NCI-H748 (cell line): ENCODE results near the gene DCXR.
A peak's percentile ranks its signal among the peaks of the same experiment; 100 is the strongest.

Source experiments
- DNase-seq: peaks from one replicate; lab custom pipeline; 2025; ENCODE audit not compliant: unreplicated experiment; lab: John Stamatoyannopoulos, UW

The DCXR gene

GRCh38 chr17:82055965-82056728 lies 18.6 kb upstream of the DCXR start:
- no peak for DNase-seq

- no peak for DNase-seq
Observed at GRCh38 chr17:82055023-82055964, 17.8 kb upstream of the DCXR start.

GRCh38 chr17:82054351-82055022 lies 17.0 kb upstream of the DCXR start:
- no peak for DNase-seq

GRCh38 chr17:82053556-82054263 lies 16.2 kb upstream of the DCXR start:
- DNase-seq = no peak

GRCh38 chr17:82053130-82053529 lies 15.6 kb upstream of the DCXR start:
- DNase-seq = no peak

GRCh38 chr17:82052638-82053059 lies 15.2 kb upstream of the DCXR start:
- no peak for DNase-seq

- peak; percentile 72 for DNase-seq
Observed at GRCh38 chr17:82051776-82052637, 14.5 kb upstream of the DCXR start, which contains the start of the genes GPS1 and RFNG. Gene GPS1 (plus strand): TSS chr17:82051898. CDS start chr17:82051932, 34 bp downstream. Gene RFNG (minus strand): TSS chr17:82051811. CDS start chr17:82051766, 45 bp downstream.

GRCh38 chr17:82050761-82051641 lies 13.5 kb upstream of the DCXR start:
- DNase-seq = peak; percentile 37

- no peak for DNase-seq
Observed at GRCh38 chr17:82050152-82050760, 12.8 kb upstream of the DCXR start.

- no peak for DNase-seq
Observed at GRCh38 chr17:82049521-82049971, 12.0 kb upstream of the DCXR start.

- no peak for DNase-seq
Observed at GRCh38 chr17:82049106-82049505, 11.6 kb upstream of the DCXR start.

GRCh38 chr17:82048571-82048971 lies 11.1 kb upstream of the DCXR start:
- no peak for DNase-seq

- no peak for DNase-seq
Observed at GRCh38 chr17:82047914-82048570, 10.5 kb upstream of the DCXR start.

GRCh38 chr17:82047379-82047778 lies 9.9 kb upstream of the DCXR start:
- no peak for DNase-seq

GRCh38 chr17:82046903-82047302 lies 9.4 kb upstream of the DCXR start:
- DNase-seq = no peak

- no peak for DNase-seq
Observed at GRCh38 chr17:82045936-82046484, 8.5 kb upstream of the DCXR start.

GRCh38 chr17:82043507-82043906 lies 6.0 kb upstream of the DCXR start:
- no peak for DNase-seq
